Myocyte (in vitro differentiated cells): ENCODE data around the gene SPRR5. TPM values are rescaled to one million over a fixed set of nuclear protein-coding genes. Genes with fewer than 3 reads are reported as not detected.

Experiments used
- DNase-seq: peaks from one replicate; pipeline ENCODE4 v3.0.0-alpha.2; 2012; ENCODE audit warnings: low read depth
- total RNA-seq: library from RNA; depleted of rRNA; stranded (reverse); fragments of >200 nt; gene quantifications from 2 replicates; pipeline ENCODE4 v1.2.3, GENCODE V29; 2014

Gene SPRR5
- total RNA-seq, 1 donor from 2014 or later: not detected

DNA sequence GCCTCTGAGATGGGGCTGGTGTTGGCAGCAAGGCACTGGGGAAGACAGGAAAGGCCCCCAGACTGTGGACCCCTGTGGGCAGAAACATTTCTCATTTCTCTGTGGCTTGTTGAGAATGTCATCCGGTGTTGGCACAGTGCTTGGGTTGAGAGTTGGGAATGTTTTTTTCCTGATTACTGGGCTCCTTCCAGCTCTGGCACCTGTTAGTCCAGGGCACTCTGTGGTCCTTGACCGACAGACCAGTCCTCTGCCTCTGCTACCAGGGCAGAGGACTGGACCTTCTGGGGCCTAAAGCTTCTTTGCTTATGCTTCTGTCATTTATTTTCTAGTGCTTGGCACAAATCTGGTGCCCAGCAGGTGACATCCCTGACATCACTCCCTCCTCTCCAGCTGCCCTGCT is 4.8 kb upstream of the SPRR5 start:
- no peak for DNase-seq

- DNase-seq: no peak
Observed at GRCh38 chr1:152946248-152946647, 758 bp upstream of the SPRR5 start.

DNA sequence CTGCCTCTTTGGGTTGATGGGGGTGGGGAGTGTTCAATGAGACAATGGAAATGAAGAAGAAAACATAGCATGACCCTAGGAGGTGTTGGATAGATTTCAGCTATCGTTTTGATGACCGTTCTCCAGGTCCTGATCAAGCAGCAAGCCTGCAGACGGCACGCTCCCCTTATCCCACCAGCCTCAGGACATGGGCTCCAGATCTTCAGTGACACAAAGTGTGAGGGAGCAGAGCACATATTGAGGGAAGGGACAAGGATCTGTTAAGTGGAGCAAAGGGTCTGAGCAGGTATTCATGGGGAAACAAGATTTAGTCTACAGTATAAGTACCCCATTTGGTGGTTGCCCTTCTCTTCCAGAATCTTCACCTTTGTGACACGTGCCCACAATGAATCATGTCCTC is 4.7 kb downstream of the SPRR5 start:
- DNase-seq: no peak

DNA sequence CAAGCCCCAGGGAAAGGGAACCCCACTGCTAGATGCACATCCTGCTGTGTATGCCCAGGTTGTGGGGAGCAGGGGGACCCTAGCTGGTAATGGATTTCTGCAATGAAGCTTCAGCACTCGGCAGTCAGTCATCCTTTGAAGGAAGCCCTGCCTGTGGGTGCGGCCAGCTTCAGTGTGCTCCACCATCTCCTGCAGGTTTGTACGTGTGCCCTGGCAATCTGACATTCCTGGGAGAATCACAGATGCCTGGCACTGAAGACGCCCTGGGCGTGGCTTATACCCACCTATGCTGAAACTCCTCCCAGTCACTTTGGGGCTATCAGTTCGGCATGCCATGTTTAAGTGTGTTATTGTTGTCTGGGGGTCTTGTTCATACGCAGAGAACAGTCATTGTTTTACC is 6.8 kb downstream of the SPRR5 start:
- no peak for DNase-seq

- no peak for DNase-seq
Observed at GRCh38 chr1:152954436-152954835, 7.4 kb downstream of the SPRR5 start.

DNA sequence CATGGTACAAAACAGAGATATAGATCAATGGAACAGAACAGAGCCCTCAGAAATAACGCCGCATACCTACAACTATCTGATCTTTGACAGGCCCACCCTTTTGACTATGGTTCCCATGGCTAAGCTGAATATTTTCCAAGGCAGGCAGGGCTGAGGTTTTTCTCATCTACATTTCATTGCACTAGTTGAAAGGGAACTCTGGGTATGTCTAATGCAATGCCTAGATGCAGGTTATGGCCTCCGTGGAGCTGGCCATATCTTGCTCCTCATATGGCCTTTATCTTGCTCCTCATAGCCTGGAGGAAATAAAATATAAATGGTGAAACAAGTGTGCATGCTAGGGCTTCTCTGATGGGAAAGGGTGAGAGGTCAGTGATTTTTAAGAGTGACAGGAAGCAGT is 10.6 kb downstream of the SPRR5 start:
- no peak for DNase-seq

GRCh38 chr1:152959273-152959672 is 12.3 kb downstream of the SPRR5 start:
- no peak for DNase-seq

- no peak for DNase-seq
Observed at GRCh38 chr1:152959801-152960451, 12.9 kb downstream of the SPRR5 start.

DNA sequence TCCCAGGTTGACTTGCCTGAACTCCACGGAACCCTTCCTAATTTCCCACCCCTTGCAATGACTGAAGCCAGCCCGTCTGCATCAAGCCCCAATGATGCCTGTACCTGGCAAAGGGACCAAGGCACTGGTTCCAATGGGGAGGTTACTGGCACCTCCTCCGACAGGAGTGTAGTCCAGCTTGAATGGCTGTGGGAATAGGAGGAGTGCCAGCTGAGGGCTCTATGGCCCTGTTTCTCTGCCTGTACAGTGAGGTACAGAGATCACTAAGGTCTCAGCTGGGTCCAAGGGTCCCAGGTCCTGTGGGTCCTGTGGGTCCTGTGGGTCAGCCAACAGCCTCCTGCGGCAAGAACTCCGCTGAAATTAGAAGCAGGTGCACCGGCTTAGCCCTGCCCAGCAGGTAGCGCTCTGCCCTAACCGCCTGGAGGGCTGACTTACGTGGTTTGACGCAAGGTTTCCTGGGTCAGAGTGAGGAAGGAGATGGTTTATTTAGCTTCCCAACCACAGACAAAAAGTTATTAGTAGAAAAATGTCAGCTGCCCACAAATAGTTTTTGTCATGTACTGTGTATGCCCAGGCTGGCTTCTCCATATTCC is 13.5 kb downstream of the SPRR5 start:
- no peak for DNase-seq

DNA sequence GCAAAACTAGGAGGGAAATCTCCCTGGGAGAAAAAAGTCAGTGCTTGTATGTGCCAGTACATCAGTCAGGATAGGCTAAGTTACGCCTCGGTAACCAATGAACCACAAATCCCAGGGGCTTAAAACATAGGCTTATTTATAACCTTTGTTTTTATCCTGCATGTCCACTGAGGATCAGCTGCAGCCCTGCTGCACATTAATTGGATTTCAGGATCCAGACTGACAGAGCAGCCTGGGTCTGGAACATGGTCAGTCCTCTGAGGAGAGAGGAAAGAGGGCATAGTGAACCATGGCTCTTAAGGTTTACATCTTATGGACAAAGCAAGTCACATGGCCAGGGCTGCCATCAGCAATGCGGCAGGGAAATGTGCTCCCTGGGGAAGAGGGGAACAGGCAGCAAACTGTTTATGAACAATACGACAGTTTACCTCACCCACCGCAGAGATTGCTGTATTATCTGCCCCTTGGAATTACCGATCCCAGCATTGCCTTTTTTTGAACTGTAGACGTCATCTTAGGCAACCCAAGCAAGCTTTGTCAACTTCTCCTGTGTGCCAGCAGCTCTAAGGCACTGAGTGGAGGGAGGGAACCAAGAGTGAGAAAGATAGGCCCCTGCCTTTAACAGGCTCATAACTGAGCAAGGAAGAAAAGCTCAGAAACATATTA is 14.4 kb downstream of the SPRR5 start:
- DNase-seq: no peak

DNA sequence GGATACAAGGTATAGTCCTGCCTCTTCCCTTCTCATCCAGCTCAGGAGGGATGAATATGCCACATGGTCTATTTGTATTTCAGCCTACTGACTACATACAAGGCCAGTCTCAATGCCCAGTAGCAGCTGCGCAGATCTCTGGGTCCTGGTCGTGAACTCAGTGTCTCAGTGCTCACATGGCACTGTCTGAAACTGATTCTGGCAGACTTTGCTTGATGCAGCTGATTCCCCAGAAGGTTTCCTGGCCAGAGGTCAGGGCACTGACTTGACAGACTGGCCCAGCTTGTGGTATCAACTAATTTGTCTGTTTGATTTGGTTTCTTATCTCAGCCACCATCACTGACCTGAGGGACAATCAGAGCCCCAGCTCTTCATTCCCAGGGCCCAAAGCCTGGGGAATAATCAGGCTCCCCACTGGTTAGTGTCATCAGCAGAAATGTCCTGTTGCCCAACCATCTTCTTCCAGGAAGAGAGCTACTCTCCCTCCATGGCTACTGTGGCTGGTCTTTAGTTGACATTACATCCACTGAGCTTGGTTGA is 15.9 kb downstream of the SPRR5 start:
- DNase-seq: no peak

DNA sequence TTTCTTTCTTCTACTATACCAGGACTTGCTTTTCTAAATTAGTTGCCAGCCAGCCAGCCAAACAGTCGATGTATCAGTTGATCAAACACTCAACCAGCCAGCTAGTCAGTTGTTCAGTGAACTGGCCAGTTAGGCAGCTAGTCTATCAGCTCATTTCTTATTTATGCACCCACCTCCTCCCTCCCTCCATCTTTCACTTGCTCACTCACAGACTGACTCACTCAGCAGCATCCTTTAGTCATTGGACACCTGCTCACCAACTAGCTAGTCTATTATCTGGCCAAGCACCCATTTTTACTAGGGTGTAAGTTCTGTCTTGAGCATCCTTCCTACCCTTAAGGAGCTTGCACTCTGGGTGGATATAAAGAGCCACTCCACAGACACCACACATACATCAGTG is 17.5 kb downstream of the SPRR5 start:
- no peak for DNase-seq

DNA sequence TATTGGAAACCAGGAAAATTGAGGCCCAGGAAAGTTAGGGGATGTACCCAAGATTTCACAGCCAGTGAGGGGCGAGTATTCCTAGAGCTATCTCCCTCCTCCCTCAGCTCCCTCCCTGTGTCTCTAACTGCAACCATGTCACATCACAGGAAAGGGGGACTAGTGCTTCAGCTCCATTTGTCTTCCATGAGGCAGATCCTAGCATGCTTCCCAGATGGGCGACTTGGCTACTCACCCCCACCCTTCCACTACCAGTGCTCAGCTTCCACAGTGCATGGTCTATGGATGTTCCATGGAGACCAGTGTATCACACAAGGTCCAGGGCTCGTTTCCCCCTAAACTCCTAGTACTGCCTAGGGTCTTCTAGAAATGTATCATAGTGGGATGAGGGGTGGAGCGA is 18.8 kb downstream of the SPRR5 start:
- DNase-seq: no peak

DNA sequence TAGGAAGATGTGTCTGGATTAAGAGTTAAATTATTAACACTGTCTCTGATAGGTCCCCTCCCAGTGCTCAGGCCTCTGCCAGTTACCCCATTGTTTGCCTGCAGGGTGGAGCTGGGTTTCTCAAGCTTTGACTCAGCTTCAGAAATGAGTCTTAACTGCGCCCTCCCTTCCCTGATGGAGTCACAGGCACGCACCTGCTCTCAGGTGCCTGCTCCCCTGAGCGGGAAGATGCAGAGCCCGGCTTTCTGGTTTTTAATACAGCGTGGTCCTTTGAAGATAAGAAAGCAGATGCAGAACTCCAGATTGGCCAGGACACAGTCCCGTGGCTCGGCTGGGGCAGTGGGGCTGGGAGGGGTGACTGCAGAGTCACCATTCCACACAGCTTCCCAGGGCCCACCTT is 20.2 kb downstream of the SPRR5 start:
- no peak for DNase-seq

DNA sequence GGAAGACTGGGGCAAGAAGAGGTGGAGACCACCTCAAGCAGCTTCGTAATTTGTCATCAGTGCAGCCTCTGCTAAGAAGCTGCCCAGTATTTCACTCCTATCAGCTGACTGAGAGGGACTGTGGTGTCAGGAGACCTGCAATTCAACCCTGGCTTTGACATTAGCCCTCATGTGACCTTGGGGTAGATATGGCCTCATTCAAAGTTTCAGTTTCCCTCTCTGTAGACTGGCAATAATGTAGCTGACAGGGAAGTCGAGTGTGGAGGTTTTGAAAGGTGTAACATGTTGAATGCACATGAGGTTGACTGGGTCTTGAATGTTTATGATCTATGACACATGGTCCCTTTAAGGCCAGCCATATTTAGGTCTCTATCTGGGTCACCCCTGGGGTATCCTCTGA is 21.2 kb downstream of the SPRR5 start:
- no peak for DNase-seq

GRCh38 chr1:152969036-152969435 is 22.0 kb downstream of the SPRR5 start:
- no peak for DNase-seq

DNA sequence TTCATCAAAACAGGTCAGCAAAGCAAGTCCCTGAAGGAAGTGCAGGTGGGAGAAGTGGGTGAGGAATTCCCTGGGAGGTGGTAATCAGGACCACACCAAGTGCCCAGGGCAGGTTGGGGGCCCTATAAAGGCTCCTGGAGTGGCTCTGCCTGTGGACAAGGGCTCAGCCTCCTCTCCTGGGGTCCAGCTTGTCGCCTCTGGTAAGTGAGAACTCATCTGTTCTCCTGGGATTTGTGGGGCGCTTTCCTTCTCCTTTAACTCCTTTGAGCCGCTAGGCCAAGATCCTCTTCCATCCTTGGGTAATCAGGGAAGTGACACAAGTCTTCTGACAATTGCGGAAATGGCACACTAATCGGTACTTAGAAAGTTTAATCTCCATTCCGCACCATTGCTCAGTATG is 23.5 kb downstream of the SPRR5 start, which contains the start of gene SPRR4:
Gene SPRR4 (plus strand): TSS at position 154 of the 400 bp plus-strand sequence. CDS start 1,243 bp downstream, outside the sequence.
- no peak for DNase-seq

DNA sequence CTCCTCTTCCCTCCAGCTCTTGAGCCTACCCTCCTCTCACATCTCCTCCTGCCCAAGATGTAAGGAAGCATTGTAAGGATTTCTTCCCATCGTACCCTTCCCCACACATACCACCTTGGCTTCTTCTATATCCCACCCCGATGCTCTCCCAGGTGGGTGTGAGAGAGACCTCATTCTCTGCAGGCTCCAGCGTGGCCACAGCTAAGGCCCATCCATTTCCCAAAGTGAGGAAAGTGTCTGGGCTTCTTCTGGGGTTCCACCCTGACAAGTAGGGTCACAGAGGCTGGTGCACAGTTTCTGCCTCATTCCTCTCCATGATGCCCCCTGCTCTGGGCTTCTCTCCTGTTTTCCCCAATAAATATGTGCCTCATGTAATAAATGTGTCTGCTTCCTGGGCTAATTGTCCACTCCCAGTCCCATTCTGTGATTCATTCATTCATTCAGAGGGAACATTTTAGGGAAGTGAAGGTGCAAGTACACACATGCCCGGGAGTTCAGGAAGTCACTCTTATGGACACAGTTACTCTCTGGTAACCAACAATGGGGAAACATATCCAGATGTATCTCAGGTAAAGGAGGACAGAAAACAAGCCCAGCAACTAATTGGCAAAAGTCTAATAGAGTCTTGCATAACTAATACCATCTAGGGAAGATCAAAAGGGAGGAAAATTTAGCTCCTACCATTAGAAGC is 25.3 kb downstream of the SPRR5 start:
- no peak for DNase-seq

DNA sequence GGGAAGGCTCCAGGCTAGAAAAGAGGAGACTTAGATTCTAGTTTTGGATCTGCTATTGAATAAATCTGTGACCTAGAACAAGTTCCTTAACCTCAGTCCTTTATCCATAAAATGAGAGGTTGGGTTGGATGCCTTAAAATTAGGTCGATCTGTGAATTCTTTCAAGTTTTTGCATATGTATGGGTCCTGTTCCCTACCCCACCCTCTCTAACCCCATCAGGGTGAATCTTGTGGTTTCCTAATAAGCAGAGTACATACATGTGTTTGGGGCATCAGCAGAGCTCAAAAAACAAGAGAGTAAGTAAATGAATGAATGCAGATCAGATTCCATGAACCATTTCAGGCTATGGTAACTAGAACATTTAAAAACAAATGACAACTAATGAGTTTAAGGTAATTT is 29.7 kb downstream of the SPRR5 start:
- no peak for DNase-seq

- DNase-seq: no peak
Observed at GRCh38 chr1:152977614-152978013, 30.6 kb downstream of the SPRR5 start.

DNA sequence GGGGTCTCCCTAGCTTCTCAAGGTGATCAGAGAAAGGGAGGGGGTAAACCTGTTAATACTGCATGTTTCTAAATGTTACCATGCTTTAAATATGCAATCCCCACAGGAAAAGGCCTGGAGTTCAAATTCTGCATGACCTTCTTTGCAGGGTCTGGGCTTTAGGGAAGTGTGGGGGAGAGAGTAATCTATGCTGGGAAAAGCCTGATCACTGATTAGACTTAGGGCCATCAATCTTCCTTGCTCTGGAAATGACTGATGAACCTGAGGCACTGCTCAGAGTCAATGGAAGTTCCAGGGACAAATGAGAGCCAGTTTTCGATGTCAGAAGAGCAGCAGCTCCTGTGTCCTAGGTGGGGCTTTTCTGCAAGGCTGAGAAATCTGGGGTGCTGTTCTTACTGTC is 33.7 kb downstream of the SPRR5 start:
- no peak for DNase-seq
